K562 (cell line): Measurements from ENCODE around the gene RUNX1. TPM values are rescaled to one million over a fixed set of nuclear protein-coding genes. Genes with fewer than 3 reads are reported as not detected.

Source experiments
- ATF1 ChIP-seq, 2 experiments: fragments of 450-650 bp in 1 of 2; IDR thresholded peaks; 2 replicates each; pipeline ENCODE4 v1.6.1; 2016; ENCODE audit warnings: missing compliant biosample characterization in 1 of 2, missing genetic modification characterization in 1 of 2
- DPF2 ChIP-seq: fragments of 450-650 bp; IDR thresholded peaks from 2 replicates; pipeline ENCODE4 v1.6.1; 2016
- LARP7 ChIP-seq: fragments of 450-650 bp; IDR thresholded peaks from 2 replicates; pipeline ENCODE4 v1.6.1; 2016
- MECOM ChIP-seq: fragments of 250-450 bp; sonication (Bioruptor Pico); IDR thresholded peaks from 2 replicates; pipeline ENCODE4 v1.8.0; 2022; ENCODE audit warnings: inconsistent platforms
- MTA1 ChIP-seq: fragments of 450-650 bp; IDR thresholded peaks from 2 replicates; pipeline ENCODE4 v1.6.1; 2017; ENCODE audit warnings: borderline replicate concordance
- NR1H2 ChIP-seq: sonication (generic); formaldehyde crosslinking; IDR thresholded peaks from 2 replicates; pipeline ENCODE4 v1.4.0; 2020; ENCODE audit warnings: mild to moderate bottlenecking, missing genetic modification reagents
- POU5F1 ChIP-seq: fragments of 150-350 bp; IDR thresholded peaks from 2 replicates; pipeline ENCODE4 v1.6.1; 2014; ENCODE audit warnings: borderline replicate concordance, low read length, low read depth, mild to moderate bottlenecking; ENCODE audit not compliant: partially characterized antibody
- PRMT5 ChIP-seq: sonication (generic); formaldehyde crosslinking; IDR thresholded peaks from 2 replicates; pipeline ENCODE4 v1.5.0; 2020; ENCODE audit warnings: missing genetic modification reagents
- RAD51 ChIP-seq: fragments of 450-650 bp; IDR thresholded peaks from 2 replicates; pipeline ENCODE4 v1.7.1; 2016; ENCODE audit warnings: low read depth, mild to moderate bottlenecking, borderline replicate concordance
- SMARCE1 ChIP-seq: fragments of 450-650 bp; IDR thresholded peaks from 2 replicates; pipeline ENCODE4 v1.7.1; 2016; ENCODE audit warnings: mild to moderate bottlenecking
- TCF3 ChIP-seq: sonication (generic); formaldehyde crosslinking; IDR thresholded peaks from 2 replicates; pipeline ENCODE4 v1.4.0; 2020; ENCODE audit warnings: mild to moderate bottlenecking, missing genetic modification reagents
- ZNF644 ChIP-seq: fragments of 200-800 bp; sonication (Bioruptor generic); IDR thresholded peaks from 2 replicates; pipeline ENCODE4 v1.6.1; 2016; ENCODE audit warnings: low read depth, missing genetic modification characterization, missing compliant biosample characterization
- polyA plus RNA-seq, 8 experiments: library from polyadenylated mRNA; depleted of rRNA in 4 of 8; stranded (reverse) in 5 of 8; unstranded in 3 of 8; fragments of >200 nt; fragmentation: Nextera tagmentation in 2 of 8; fragmentation: Illumina TruSeq in 1 of 8; extraction: Ambion mirVana in 2 of 8; extraction: Trizol in 1 of 8; gene quantifications; 2 replicates each; pipeline versions ENCODE4 v1.2.1 to v1.2.3, GENCODE V29; 2011 to 2014; ENCODE audit warnings: inconsistent platforms in 1 of 8, missing spikeins in 1 of 8
- total RNA-seq, 7 experiments: library from RNA; depleted of rRNA in 6 of 7; stranded (reverse); fragments of >200 nt in 6 of 7; fragmentation: Illumina TruSeq in 2 of 7; extraction: Trizol in 2 of 7; gene quantifications; 2 replicates each; pipeline versions ENCODE4 v1.2.1 to v1.2.3, GENCODE V29; 2011 to 2021; ENCODE audit warnings: low replicate concordance in 1 of 7
- TF ChIP-seq, protein P1 (sequence below): fragments of 450-650 bp; formaldehyde crosslinking; IDR thresholded peaks from 2 replicates; pipeline ENCODE4 v1.4.0; 2022; ENCODE audit warnings: missing genetic modification characterization
- TF ChIP-seq, protein P2 (sequence below): sonication (generic); formaldehyde crosslinking; IDR thresholded peaks from 2 replicates; pipeline ENCODE4 v1.8.0; 2022; ENCODE audit warnings: missing genetic modification reagents, mild to moderate bottlenecking, moderate library complexity, borderline replicate concordance
- TF ChIP-seq, protein P3 (sequence below): fragments of 450-650 bp; IDR thresholded peaks from 2 replicates; pipeline ENCODE4 v1.6.1; 2016; ENCODE audit warnings: low read depth, mild to moderate bottlenecking, moderate library complexity
- TF ChIP-seq, protein P4 (sequence below): IDR thresholded peaks from 2 replicates; pipeline ENCODE4 v1.6.1; 2016; ENCODE audit warnings: missing genetic modification characterization, missing compliant biosample characterization
- TF ChIP-seq, protein P5 (sequence below): fragments of 250-450 bp; sonication (Bioruptor Pico); IDR thresholded peaks from 2 replicates; pipeline ENCODE4 v1.8.0; 2021; ENCODE audit warnings: borderline replicate concordance, mild to moderate bottlenecking, moderate library complexity; ENCODE audit not compliant: poor library complexity, severe bottlenecking
- TF ChIP-seq, protein P6 (sequence below): fragments of 450-650 bp; formaldehyde crosslinking; conservative IDR thresholded peaks from 2 replicates; pipeline ENCODE4 v1.4.0; 2022; ENCODE audit warnings: mild to moderate bottlenecking, missing genetic modification characterization
- TF ChIP-seq, protein P7 (sequence below): fragments of 450-650 bp; IDR thresholded peaks from one replicate; pipeline ENCODE4 v1.6.1; 2018; ENCODE audit warnings: mild to moderate bottlenecking, moderate library complexity; ENCODE audit not compliant: partially characterized antibody

Gene RUNX1
- total and polyA plus RNA-seq, 9 of the 15 experiments (the other 6 are each of a cell fraction or from before 2014, with no cell fraction given), result 2.2 to 68.6 (median 17.8) TPM

DNA sequence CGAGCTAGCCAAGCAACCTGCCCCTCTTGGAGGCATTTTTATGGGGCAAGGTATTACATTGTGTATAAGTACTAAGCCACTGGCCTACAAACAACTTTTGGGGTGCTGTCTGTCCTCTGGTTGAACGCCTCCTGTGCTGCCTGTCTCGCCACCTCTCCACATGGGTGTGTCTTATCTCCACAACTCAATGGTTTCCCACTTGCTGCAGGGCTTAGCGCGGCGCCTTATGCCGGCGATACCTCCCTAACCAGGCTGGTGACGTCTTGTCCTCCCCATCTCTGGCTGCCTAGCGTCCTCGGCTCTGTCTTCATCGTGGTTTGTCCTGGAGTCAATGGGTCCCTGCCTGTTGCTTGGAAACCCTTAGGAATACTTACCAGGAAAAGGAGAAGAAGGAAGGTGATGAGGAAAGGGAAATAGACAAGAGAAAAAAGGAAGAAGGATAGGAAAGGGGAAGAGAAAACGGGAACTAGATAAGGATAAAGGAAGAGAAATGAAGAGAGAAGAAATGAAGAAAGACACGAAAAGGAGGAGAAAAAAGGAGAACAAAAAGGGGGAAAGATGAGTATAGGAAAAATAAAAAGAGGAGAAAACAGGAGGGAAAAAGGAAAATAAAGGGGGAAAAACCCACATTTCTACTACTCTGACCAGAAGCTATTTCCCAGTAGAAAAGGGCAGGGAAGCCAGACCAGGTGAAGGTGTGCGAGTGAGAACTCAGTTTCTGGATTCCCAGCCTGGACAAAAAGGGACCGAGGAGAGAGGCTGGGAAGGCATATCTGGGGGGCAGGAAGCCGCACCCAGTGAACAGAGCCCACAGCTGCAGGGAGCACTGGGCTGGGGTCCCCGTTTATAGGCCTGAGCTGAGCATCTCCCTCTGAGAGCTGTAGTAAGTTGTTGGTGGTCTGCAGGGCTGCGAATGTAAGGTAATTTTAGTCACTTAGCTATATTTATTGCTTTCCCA, 294.1 kb downstream of the RUNX1 start (continued):
- TF ChIP-seq, protein P1, sequence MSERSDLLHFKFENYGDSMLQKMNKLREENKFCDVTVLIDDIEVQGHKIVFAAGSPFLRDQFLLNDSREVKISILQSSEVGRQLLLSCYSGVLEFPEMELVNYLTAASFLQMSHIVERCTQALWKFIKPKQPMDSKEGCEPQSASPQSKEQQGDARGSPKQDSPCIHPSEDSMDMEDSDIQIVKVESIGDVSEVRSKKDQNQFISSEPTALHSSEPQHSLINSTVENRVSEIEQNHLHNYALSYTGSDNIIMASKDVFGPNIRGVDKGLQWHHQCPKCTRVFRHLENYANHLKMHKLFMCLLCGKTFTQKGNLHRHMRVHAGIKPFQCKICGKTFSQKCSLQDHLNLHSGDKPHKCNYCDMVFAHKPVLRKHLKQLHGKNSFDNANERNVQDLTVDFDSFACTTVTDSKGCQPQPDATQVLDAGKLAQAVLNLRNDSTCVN (CRISPR knock-in tag), result peak; percentile 56; the same call in 1 of the 2 replicates
- TF ChIP-seq, protein P2, sequence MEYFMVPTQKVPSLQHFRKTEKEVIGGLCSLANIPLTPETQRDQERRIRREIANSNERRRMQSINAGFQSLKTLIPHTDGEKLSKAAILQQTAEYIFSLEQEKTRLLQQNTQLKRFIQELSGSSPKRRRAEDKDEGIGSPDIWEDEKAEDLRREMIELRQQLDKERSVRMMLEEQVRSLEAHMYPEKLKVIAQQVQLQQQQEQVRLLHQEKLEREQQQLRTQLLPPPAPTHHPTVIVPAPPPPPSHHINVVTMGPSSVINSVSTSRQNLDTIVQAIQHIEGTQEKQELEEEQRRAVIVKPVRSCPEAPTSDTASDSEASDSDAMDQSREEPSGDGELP (CRISPR knock-in tag), result no peak
- no peak for TF ChIP-seq ZNF644 (tag)
- TF ChIP-seq, protein P3, sequence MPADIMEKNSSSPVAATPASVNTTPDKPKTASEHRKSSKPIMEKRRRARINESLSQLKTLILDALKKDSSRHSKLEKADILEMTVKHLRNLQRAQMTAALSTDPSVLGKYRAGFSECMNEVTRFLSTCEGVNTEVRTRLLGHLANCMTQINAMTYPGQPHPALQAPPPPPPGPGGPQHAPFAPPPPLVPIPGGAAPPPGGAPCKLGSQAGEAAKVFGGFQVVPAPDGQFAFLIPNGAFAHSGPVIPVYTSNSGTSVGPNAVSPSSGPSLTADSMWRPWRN, result no peak
- 0 out of 2 replicates have a peak, but pooled peaks have one; percentile 26 for TF ChIP-seq DPF2
- TF ChIP-seq, protein P4, sequence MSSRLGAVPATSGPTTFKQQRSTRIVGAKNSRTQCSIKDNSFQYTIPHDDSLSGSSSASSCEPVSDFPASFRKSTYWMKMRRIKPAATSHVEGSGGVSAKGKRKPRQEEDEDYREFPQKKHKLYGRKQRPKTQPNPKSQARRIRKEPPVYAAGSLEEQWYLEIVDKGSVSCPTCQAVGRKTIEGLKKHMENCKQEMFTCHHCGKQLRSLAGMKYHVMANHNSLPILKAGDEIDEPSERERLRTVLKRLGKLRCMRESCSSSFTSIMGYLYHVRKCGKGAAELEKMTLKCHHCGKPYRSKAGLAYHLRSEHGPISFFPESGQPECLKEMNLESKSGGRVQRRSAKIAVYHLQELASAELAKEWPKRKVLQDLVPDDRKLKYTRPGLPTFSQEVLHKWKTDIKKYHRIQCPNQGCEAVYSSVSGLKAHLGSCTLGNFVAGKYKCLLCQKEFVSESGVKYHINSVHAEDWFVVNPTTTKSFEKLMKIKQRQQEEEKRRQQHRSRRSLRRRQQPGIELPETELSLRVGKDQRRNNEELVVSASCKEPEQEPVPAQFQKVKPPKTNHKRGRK, result peak; percentile 99
- peak; percentile 45 for TF ChIP-seq TCF3 (CRISPR knock-in tag)
- TF ChIP-seq, protein P5, sequence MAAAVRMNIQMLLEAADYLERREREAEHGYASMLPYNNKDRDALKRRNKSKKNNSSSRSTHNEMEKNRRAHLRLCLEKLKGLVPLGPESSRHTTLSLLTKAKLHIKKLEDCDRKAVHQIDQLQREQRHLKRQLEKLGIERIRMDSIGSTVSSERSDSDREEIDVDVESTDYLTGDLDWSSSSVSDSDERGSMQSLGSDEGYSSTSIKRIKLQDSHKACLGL (CRISPR knock-in tag), result no peak
- no peak for TF ChIP-seq NR1H2
- TF ChIP-seq, protein P6, sequence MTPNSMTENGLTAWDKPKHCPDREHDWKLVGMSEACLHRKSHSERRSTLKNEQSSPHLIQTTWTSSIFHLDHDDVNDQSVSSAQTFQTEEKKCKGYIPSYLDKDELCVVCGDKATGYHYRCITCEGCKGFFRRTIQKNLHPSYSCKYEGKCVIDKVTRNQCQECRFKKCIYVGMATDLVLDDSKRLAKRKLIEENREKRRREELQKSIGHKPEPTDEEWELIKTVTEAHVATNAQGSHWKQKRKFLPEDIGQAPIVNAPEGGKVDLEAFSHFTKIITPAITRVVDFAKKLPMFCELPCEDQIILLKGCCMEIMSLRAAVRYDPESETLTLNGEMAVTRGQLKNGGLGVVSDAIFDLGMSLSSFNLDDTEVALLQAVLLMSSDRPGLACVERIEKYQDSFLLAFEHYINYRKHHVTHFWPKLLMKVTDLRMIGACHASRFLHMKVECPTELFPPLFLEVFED, result peak; percentile 62; the same call in 1 of the 2 replicates
- no peak for TF ChIP-seq MECOM (CRISPR knock-in tag)
- TF ChIP-seq MTA1, result 0 out of 2 replicates have a peak, but pooled peaks have one; percentile 23
- TF ChIP-seq, protein P7, sequence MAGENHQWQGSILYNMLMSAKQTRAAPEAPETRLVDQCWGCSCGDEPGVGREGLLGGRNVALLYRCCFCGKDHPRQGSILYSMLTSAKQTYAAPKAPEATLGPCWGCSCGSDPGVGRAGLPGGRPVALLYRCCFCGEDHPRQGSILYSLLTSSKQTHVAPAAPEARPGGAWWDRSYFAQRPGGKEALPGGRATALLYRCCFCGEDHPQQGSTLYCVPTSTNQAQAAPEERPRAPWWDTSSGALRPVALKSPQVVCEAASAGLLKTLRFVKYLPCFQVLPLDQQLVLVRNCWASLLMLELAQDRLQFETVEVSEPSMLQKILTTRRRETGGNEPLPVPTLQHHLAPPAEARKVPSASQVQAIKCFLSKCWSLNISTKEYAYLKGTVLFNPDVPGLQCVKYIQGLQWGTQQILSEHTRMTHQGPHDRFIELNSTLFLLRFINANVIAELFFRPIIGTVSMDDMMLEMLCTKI, result no peak
- no peak for TF ChIP-seq RAD51
- 0 out of 2 replicates have a peak, but pooled peaks have one; percentile 68 for TF ChIP-seq LARP7
- TF ChIP-seq POU5F1, result no peak
- TF ChIP-seq SMARCE1, result peak; percentile 33; the same call in 1 of the 2 replicates
- no peak for TF ChIP-seq PRMT5 (CRISPR knock-in tag)
- TF ChIP-seq ATF1 (CRISPR knock-in tag; IDR thresholded peaks at IDR 0.05), result no peak
- TF ChIP-seq ATF1 (tag; IDR thresholded peaks at IDR 0.05), result peak; percentile 20; the same call in 1 of the 2 replicates
